HCT116 (cell line): ENCODE data around the gene RNF152.

ENCODE experiments used
- EZH2phosphoT487 ChIP-seq: fragments of 200-600 bp; IDR thresholded peaks from 2 replicates; pipeline ENCODE4 v1.6.1; 2018; ENCODE audit warnings: antibody characterized with exemption, borderline replicate concordance
- RAD21 ChIP-seq: IDR thresholded peaks from 2 replicates; pipeline ENCODE4 v1.6.1; 2012; ENCODE audit warnings: low read depth, mild to moderate bottlenecking
- TCF7L2 ChIP-seq: IDR thresholded peaks from 2 replicates; pipeline ENCODE4 v1.7.0; 2011; ENCODE audit warnings: borderline replicate concordance, inconsistent platforms; ENCODE audit not compliant: insufficient read depth, insufficient read length; ENCODE audit errors: extremely low read depth
- ZFX ChIP-seq: fragments of 450-650 bp; IDR thresholded peaks from 2 replicates; pipeline ENCODE4 v1.6.1; 2017
- TF ChIP-seq, protein P1 (sequence below), 3 experiments: fragments of 200-600 bp in 1 of 3; sonication (generic) in 1 of 3; IDR thresholded peaks in 2 of 3; conservative IDR thresholded peaks in 1 of 3; 2 replicates each; pipeline ENCODE4 v1.5.1; 2012 to 2017; ENCODE audit warnings: low read depth in 2 of 3, low read length in 2 of 3, antibody characterized with exemption in 1 of 3, borderline replicate concordance in 1 of 3, control low read depth in 1 of 3, mild to moderate bottlenecking in 1 of 3, mixed read lengths in 1 of 3, mixed run types in 1 of 3, moderate library complexity in 1 of 3; ENCODE audit not compliant: insufficient read depth in 1 of 3

DNA sequence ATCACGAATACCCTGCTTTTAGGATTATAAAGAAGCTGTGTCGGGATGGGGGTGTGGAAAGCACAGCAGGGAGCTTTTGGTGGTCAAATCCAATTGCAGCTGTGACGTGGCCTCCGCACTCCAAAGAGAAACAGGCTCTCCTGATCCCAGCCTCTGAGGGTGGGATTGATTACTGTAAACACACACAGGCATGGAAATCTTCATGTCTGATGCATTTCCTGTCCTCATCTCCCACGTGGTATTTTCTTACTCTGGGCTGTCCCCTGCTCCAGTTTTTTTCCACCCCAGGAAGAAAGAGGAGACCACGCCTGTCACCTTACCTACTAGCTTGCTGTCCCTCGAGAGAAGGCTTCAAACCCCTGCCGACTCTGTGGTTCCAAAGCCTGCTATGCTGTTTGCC, 22.7 kb downstream of the RNF152 start:
- TF ChIP-seq, protein P1, sequence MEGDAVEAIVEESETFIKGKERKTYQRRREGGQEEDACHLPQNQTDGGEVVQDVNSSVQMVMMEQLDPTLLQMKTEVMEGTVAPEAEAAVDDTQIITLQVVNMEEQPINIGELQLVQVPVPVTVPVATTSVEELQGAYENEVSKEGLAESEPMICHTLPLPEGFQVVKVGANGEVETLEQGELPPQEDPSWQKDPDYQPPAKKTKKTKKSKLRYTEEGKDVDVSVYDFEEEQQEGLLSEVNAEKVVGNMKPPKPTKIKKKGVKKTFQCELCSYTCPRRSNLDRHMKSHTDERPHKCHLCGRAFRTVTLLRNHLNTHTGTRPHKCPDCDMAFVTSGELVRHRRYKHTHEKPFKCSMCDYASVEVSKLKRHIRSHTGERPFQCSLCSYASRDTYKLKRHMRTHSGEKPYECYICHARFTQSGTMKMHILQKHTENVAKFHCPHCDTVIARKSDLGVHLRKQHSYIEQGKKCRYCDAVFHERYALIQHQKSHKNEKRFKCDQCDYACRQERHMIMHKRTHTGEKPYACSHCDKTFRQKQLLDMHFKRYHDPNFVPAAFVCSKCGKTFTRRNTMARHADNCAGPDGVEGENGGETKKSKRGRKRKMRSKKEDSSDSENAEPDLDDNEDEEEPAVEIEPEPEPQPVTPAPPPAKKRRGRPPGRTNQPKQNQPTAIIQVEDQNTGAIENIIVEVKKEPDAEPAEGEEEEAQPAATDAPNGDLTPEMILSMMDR (IDR thresholded peaks at IDR 0.05 in 2 of 3, conservative IDR thresholded peaks at IDR 0.05 in 1 of 3; ENCODE audit: borderline replicate concordance in 1 of 3, insufficient read depth in 1 of 3, low read depth in 2 of 3, low read length in 2 of 3), result no peak
- no peak for TF ChIP-seq EZH2phosphoT487
- no peak for TF ChIP-seq ZFX
- no peak for TF ChIP-seq TCF7L2
- TF ChIP-seq RAD21, result no peak
